Forelimb muscle (tissue), 1 donor: ENCODE results near the gene FBP1. TPM values are rescaled to one million over a fixed set of nuclear protein-coding genes. Genes with fewer than 3 reads are reported as not detected.
"Not testable (repeated sequence)": the region's sequence is repeated elsewhere in the genome, so short reads cannot be mapped to it uniquely, and the experiment has no call there.

Source experiments
- DNase-seq: peaks from one replicate; pipeline ENCODE4 v3.0.0-alpha.2; 2013; ENCODE audit warnings: low read depth
- polyA plus RNA-seq: library from polyadenylated mRNA; unstranded; fragments of 120-200 nt; gene quantifications from one replicate; pipeline ENCODE4 v1.2.1, GENCODE V29; 2013; ENCODE audit not compliant: insufficient read length

The FBP1 gene
- polyA plus RNA-seq, 1 donor, result 0.53 TPM

- DNase-seq, result no peak
These were observed 62.3 kb downstream of the FBP1 start for GRCh38 chr9:94577036-94577435.

- no peak for DNase-seq
These were observed 63.2 kb downstream of the FBP1 start for GRCh38 chr9:94576131-94576530.

- no peak for DNase-seq
These were observed 70.2 kb downstream of the FBP1 start for GRCh38 chr9:94568972-94569712.

DNA sequence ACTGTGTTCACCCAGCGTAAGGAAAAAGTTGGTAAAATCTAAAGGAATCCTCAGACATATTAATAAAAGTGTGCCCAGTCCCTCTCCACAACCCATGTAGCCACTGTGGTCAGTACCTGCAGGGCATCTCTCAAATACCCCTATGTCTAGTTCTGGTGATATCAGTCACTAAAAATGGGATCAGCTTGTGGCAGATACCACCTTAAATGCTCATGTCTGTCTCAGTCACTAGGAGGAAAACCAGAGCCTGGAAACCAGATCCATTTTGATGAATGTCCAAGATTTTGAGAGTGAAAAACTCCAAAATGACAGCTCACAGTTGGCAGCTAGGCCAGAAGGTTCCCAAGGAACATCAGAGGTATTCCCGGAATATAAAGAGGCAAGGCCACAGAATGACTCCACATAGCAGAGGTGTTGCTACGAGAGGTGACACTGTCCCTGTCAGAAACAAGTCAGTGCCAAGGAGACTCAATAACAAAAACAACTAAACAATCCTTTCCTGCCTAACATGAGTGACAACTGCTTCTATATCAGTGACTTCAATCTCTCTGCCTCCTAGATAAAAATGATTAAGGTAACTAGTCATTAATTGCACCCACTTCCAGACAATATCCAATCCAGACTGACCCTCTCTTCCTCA is 70.9 kb downstream of the FBP1 start:
- DNase-seq, result no peak

DNA sequence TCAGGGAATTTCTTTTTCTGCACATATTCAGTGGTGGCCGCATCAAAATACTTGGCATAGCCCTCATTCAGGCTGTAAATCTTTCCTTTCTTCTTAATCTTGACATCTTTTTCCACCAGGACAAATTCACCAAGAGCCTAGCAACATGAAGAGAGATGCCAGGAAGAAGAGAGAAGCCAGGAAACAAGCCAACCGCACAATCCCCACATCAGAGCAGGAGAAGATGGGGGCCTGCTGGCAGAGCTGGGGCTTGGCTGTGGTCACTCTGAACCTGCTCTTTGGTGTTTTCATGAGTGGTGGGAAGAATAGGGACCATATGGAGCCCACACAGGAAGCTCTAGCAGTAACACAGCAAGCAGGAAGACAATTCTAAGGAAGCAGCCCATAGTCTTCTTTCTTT is 72.0 kb downstream of the FBP1 start:
- DNase-seq, result no peak

GRCh38 chr9:94566550-94566949 is 72.8 kb downstream of the FBP1 start:
- DNase-seq, result no peak

GRCh38 chr9:94564279-94564678 is 75.0 kb downstream of the FBP1 start:
- DNase-seq, result not testable (repeated sequence)

GRCh38 chr9:94563548-94563947 is 75.8 kb downstream of the FBP1 start:
- no peak for DNase-seq

GRCh38 chr9:94560237-94560636 is 79.1 kb downstream of the FBP1 start:
- no peak for DNase-seq

GRCh38 chr9:94557376-94557775 is 81.9 kb downstream of the FBP1 start:
- no peak for DNase-seq

DNA sequence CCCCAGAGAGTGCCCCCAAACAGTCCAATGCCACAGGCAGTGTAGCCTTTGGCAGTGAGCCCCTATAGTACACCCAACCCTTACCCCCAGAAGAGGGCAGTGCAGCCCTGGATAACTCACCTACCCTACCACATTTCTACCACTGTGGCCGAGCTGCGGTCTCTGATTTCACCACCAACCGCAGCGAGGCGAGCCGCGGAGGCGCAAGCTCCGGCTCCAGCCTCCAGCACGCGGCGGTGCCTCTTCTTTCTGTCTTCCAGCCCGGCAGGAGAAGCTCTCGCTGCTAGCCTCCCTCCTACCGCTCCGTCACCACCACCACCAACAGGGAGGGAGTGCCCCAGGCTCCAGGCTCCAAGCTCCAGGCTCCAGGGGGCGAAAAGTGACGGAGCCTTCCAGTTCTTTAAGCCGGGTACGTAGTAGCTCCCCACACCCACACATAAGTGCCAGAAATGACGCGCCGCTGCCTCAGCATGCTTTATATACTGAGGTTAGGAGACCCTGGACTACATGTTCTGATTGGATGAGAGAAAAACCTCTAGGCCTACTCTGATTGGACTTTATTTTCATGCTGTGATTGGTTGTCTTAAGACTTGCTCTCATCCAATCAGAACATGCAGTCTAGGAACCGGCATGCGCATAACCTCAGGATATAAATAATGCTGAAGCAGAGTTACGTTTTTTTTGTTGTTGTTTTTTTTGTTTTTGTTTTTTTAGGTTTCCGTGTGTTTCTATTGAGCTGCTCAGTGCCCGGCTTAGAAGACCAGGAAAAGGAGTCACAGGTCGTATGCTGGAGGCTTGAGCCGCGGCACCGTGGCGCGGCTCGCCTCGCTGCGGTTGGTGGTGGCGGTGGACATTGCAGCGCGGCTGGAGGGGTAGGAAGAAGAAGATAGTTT is 84.6 kb downstream of the FBP1 start, which contains the start of gene PCAT7:
Gene PCAT7 (plus strand): TSS at position 645 of the 893 bp plus-strand sequence.
- DNase-seq, result no peak

DNA sequence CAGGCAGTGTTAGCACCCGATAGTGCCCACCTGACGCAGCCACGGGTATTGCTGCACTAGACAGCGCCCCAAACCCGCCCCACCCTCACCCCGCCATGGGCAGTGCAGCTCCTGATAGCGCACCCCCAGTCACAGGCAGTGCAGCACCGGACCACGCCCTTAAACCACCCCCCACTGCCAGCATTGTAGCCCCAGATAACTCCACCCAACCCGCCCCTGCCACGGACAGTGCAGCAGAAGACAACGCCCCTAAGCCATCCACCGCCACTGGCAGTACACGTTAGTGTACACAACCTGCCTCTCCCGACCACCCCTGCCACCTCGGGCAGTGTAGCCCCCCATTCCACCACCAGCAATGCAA is 85.3 kb downstream of the FBP1 start:
- no peak for DNase-seq

Other genes starting within 250 kb of the FBP1 start
- gene PCAT7, start 84.4 kb downstream of the FBP1 start, polyA plus RNA-seq, result 7.9 TPM
- 91.5 TPM for gene FBP2, start 45.7 kb downstream of the FBP1 start, polyA plus RNA-seq
- 43.0 TPM for gene AOPEP, start 87.2 kb upstream of the FBP1 start, polyA plus RNA-seq